Activated CD8-positive, alpha-beta memory T cell treated with anti-CD3 and anti-CD28 coated beads, Interleukin-2, amount 10 ng/mL, durations not matched to agents 7 days and 5 days (primary cell): ENCODE results near the gene KMT2D. TPM values are rescaled to one million over a fixed set of nuclear protein-coding genes. Genes with fewer than 3 reads are reported as not detected.
A peak's percentile ranks its signal among the peaks of the same experiment; 100 is the strongest.

ENCODE experiments used
- ATAC-seq: fragments of 150-1000 bp; cut with Tn5 transposase; one replicate; pipeline ENCODE4 v1.10.0; 2021; ENCODE audit warnings: moderate library complexity
- CTCF ChIA-PET: fragments of 350-600 bp; sonication (Branson Sonifier 250); formaldehyde crosslinking; loops from one replicate; lab custom pipeline; 2021; ENCODE audit warnings: antibody characterized with exemption; lab: Charles Lee
- DNase-seq: peaks from one replicate; pipeline ENCODE4 v3.0.0-alpha.2; 2020
- H3K27ac Mint-ChIP-seq: one replicate; pipeline ENCODE4 v1.8.0; 2021; ENCODE audit warnings: mild to moderate bottlenecking, mixed read lengths
- H3K27me3 Mint-ChIP-seq: one replicate; pipeline ENCODE4 v1.8.0; 2021; ENCODE audit warnings: mixed read lengths
- H3K36me3 Mint-ChIP-seq: one replicate; pipeline ENCODE4 v1.8.0; 2021; ENCODE audit warnings: mild to moderate bottlenecking, mixed read lengths
- H3K4me1 Mint-ChIP-seq: one replicate; pipeline ENCODE4 v1.8.0; 2021; ENCODE audit warnings: mixed read lengths
- H3K4me3 Mint-ChIP-seq: one replicate; pipeline ENCODE4 v1.8.0; 2021; ENCODE audit warnings: mild to moderate bottlenecking, moderate library complexity, mixed read lengths
- H3K9me3 Mint-ChIP-seq: one replicate; pipeline ENCODE4 v1.8.0; 2022; ENCODE audit warnings: low read depth, mixed read lengths
- total RNA-seq, 2 experiments: library from RNA; stranded (reverse); gene quantifications; one replicate each; pipeline ENCODE4 v1.2.3, GENCODE V29; 2021

Gene KMT2D
- total RNA-seq, 2 experiments from 2014 or later = 107 to 132 TPM

GRCh38 chr12:49044660-49045059 is 15.9 kb downstream of the KMT2D start:
- H3K4me3 Mint-ChIP-seq = no peak overlapping the region
- H3K9me3 Mint-ChIP-seq = no peaks in the 10 kb centered on the region
- no peak for DNase-seq
- peak overlapping the region; percentile 56 for H3K27ac Mint-ChIP-seq
- no peaks in the 10 kb centered on the region for H3K27me3 Mint-ChIP-seq
- no peak for ATAC-seq
- peaks cover 54% of the 10 kb centered on the region for H3K36me3 Mint-ChIP-seq
- CTCF ChIA-PET = interaction anchor here (0.7 to 3.4 kb wide), 20 partner anchors 10 to 254 kb away, joined by 3 to 25 read pairs (median 12); partner anchors contain the start of genes DDN, PRKAG1 and RHEBL1
- peaks cover 8% of the 10 kb centered on the region for H3K4me1 Mint-ChIP-seq

GRCh38 chr12:49043856-49044258 is 16.7 kb downstream of the KMT2D start:
- peaks cover 55% of the 10 kb centered on the region for H3K36me3 Mint-ChIP-seq
- no peaks in the 10 kb centered on the region for H3K9me3 Mint-ChIP-seq
- H3K4me1 Mint-ChIP-seq = peaks cover 8% of the 10 kb centered on the region
- no peaks in the 10 kb centered on the region for H3K27me3 Mint-ChIP-seq
- H3K27ac Mint-ChIP-seq = peak overlapping the region; percentile 0
- ATAC-seq = peak; percentile 87
- H3K4me3 Mint-ChIP-seq = no peak overlapping the region
- peak; percentile 87 for DNase-seq
- CTCF ChIA-PET = interaction anchor here (0.6 to 3.4 kb wide), 31 partner anchors 8 to 385 kb away, joined by 3 to 25 read pairs (median 6); partner anchors contain the start of genes DDN, DDX23, LMBR1L and PRKAG1

GRCh38 chr12:49043241-49043640 is 17.4 kb downstream of the KMT2D start:
- Mint-ChIP-seq H3K36me3 (peaks cover 53% of the 10 kb centered on the region), H3K27ac (no peak overlapping the region), H3K27me3 (no peaks in the 10 kb centered on the region), H3K4me3 (no peak overlapping the region), H3K9me3 (no peaks in the 10 kb centered on the region), H3K4me1 (peaks cover 8% of the 10 kb centered on the region)
- ATAC-seq = no peak
- no peak for DNase-seq
- CTCF ChIA-PET = interaction anchor here (0.6 to 3.4 kb wide), 30 partner anchors 8 to 280 kb away, joined by 3 to 25 read pairs (median 6); partner anchors contain the start of genes DDN, DDX23, LMBR1L and PRKAG1

GRCh38 chr12:49041881-49042484 is 18.6 kb downstream of the KMT2D start:
- DNase-seq (no peak), ATAC-seq (no peak)
- no peaks in the 10 kb centered on the region for H3K9me3 Mint-ChIP-seq
- no peaks in the 10 kb centered on the region for H3K27me3 Mint-ChIP-seq
- CTCF ChIA-PET = interaction anchor here (1.2 to 5.6 kb wide), 5 partner anchors 13 to 58 kb away, joined by 3 to 24 read pairs (median 13); partner anchors contain the start of gene RHEBL1
- H3K4me3 Mint-ChIP-seq = no peak overlapping the region
- H3K4me1 Mint-ChIP-seq = peaks cover 8% of the 10 kb centered on the region
- peaks cover 48% of the 10 kb centered on the region for H3K36me3 Mint-ChIP-seq
- H3K27ac Mint-ChIP-seq = peak overlapping the region; percentile 2

- Mint-ChIP-seq H3K36me3 (peaks cover 47% of the 10 kb centered on the region), H3K9me3 (no peaks in the 10 kb centered on the region), H3K27ac (no peak overlapping the region), H3K4me3 (no peak overlapping the region), H3K27me3 (no peaks in the 10 kb centered on the region), H3K4me1 (peaks cover 8% of the 10 kb centered on the region)
- no peak for ATAC-seq
- CTCF ChIA-PET = interaction anchor here (1.2 to 5.6 kb wide), 4 partner anchors 12 to 59 kb away, joined by 3 to 24 read pairs (median 10); no protein-coding TSS in a partner anchor
- DNase-seq = no peak
Measured at GRCh38 chr12:49041036-49041880, 19.3 kb downstream of the KMT2D start.

- H3K27ac Mint-ChIP-seq = no peak overlapping the region
- peaks cover 44% of the 10 kb centered on the region for H3K36me3 Mint-ChIP-seq
- CTCF ChIA-PET = interaction anchor here (5.6 kb wide), 1 partner anchor 52 kb away, joined by 16 read pairs; no protein-coding TSS in a partner anchor
- H3K4me1 Mint-ChIP-seq = peaks cover 8% of the 10 kb centered on the region
- DNase-seq = no peak
- H3K4me3 Mint-ChIP-seq = no peak overlapping the region
- ATAC-seq = no peak
- no peaks in the 10 kb centered on the region for H3K9me3 Mint-ChIP-seq
- no peaks in the 10 kb centered on the region for H3K27me3 Mint-ChIP-seq
Measured at GRCh38 chr12:49040364-49040855, 20.2 kb downstream of the KMT2D start.

GRCh38 chr12:49039421-49040363 is 20.9 kb downstream of the KMT2D start:
- Mint-ChIP-seq H3K27ac (no peak overlapping the region), H3K4me3 (no peak overlapping the region), H3K36me3 (peaks cover 42% of the 10 kb centered on the region), H3K27me3 (no peaks in the 10 kb centered on the region), H3K9me3 (no peaks in the 10 kb centered on the region), H3K4me1 (peaks cover 7% of the 10 kb centered on the region)
- DNase-seq = no peak
- CTCF ChIA-PET = interaction anchor here (0.9 to 5.6 kb wide), 4 partner anchors 30 to 149 kb away, joined by 3 to 16 read pairs (median 4); partner anchors contain the start of gene RHEBL1
- no peak for ATAC-seq

- Mint-ChIP-seq H3K27ac (no peak overlapping the region), H3K36me3 (peaks cover 36% of the 10 kb centered on the region), H3K4me1 (no peaks in the 10 kb centered on the region), H3K4me3 (no peak overlapping the region), H3K9me3 (no peaks in the 10 kb centered on the region), H3K27me3 (no peaks in the 10 kb centered on the region)
- DNase-seq (no peak), ATAC-seq (no peak)
- CTCF ChIA-PET = interaction anchor here (0.9 to 5.6 kb wide), 7 partner anchors 18 to 96 kb away, joined by 3 to 16 read pairs (median 4); partner anchors contain the start of gene RHEBL1
Measured at GRCh38 chr12:49038291-49038955, 22.2 kb downstream of the KMT2D start.

- no peak for DNase-seq
- ATAC-seq = no peak
- H3K27ac Mint-ChIP-seq = no peak overlapping the region
- H3K4me3 Mint-ChIP-seq = no peak overlapping the region
- no peaks in the 10 kb centered on the region for H3K27me3 Mint-ChIP-seq
- H3K4me1 Mint-ChIP-seq = no peaks in the 10 kb centered on the region
- CTCF ChIA-PET = interaction anchor here (1.0 to 5.6 kb wide), 6 partner anchors 18 to 185 kb away, joined by 3 to 16 read pairs (median 4); no protein-coding TSS in a partner anchor
- H3K36me3 Mint-ChIP-seq = peaks cover 34% of the 10 kb centered on the region
- no peaks in the 10 kb centered on the region for H3K9me3 Mint-ChIP-seq
Measured at GRCh38 chr12:49037947-49038237, 22.7 kb downstream of the KMT2D start.

GRCh38 chr12:49037111-49037946 is 23.3 kb downstream of the KMT2D start:
- no peak for DNase-seq
- Mint-ChIP-seq H3K4me1 (no peaks in the 10 kb centered on the region), H3K27me3 (no peaks in the 10 kb centered on the region), H3K27ac (no peak overlapping the region), H3K9me3 (no peaks in the 10 kb centered on the region), H3K36me3 (peaks cover 30% of the 10 kb centered on the region), H3K4me3 (no peak overlapping the region)
- CTCF ChIA-PET = interaction anchor here (1.0 to 5.6 kb wide), 7 partner anchors 7 to 184 kb away, joined by 3 to 20 read pairs (median 5); no protein-coding TSS in a partner anchor
- no peak for ATAC-seq

GRCh38 chr12:49036029-49036428 is 24.6 kb downstream of the KMT2D start:
- H3K4me1 Mint-ChIP-seq = no peaks in the 10 kb centered on the region
- ATAC-seq = no peak
- H3K4me3 Mint-ChIP-seq = no peak overlapping the region
- DNase-seq = no peak
- CTCF ChIA-PET = interaction anchor here (1.8 to 4.7 kb wide), 2 partner anchors 8 to 183 kb away, joined by 5 to 20 read pairs; no protein-coding TSS in a partner anchor
- H3K36me3 Mint-ChIP-seq = peaks cover 25% of the 10 kb centered on the region
- no peaks in the 10 kb centered on the region for H3K9me3 Mint-ChIP-seq
- H3K27me3 Mint-ChIP-seq = no peaks in the 10 kb centered on the region
- no peak overlapping the region for H3K27ac Mint-ChIP-seq
